HepG2 (cell line): Measurements from ENCODE around the gene TANGO2. TPM values are rescaled to one million over a fixed set of nuclear protein-coding genes. Genes with fewer than 3 reads are reported as not detected.

Experiments
- AGO2 ChIP-seq: fragments of 200-400 bp; formaldehyde crosslinking; optimal IDR thresholded peaks from 2 replicates; pipeline ENCODE3; 2017; ENCODE audit warnings: mild to moderate bottlenecking, low read depth, low read length, moderate library complexity
- ATF7 ChIP-seq, 2 experiments: fragments of 450-650 bp in 1 of 2; sonication (generic) in 1 of 2; formaldehyde crosslinking in 1 of 2; IDR thresholded peaks; 2 replicates each; pipeline versions ENCODE4 v1.4.0 to v1.6.1; 2016 to 2020; ENCODE audit warnings: antibody characterized with exemption in 1 of 2, mild to moderate bottlenecking in 1 of 2, missing genetic modification reagents in 1 of 2
- ATF7-NPFF ChIP-seq: sonication (generic); formaldehyde crosslinking; IDR thresholded peaks from 2 replicates; pipeline ENCODE4 v1.8.1; 2023; ENCODE audit warnings: mild to moderate bottlenecking, low read depth, missing genetic modification reagents, moderate library complexity
- EP300 ChIP-seq, 3 experiments: sonication (generic) in 1 of 3; formaldehyde crosslinking in 1 of 3; IDR thresholded peaks; 2 replicates each; pipeline versions ENCODE4 v1.5.1 to v1.6.1; 2011 to 2020; ENCODE audit warnings: low read depth in 2 of 3, low read length in 2 of 3, borderline replicate concordance in 1 of 3, improper control_type of control experiment in 1 of 3, mild to moderate bottlenecking in 1 of 3, missing genetic modification reagents in 1 of 3, moderate library complexity in 1 of 3
- FOXM1 ChIP-seq: sonication (generic); formaldehyde crosslinking; IDR thresholded peaks from 2 replicates; pipeline ENCODE4 v1.5.0; 2020; ENCODE audit warnings: missing genetic modification reagents
- GTF2F1 ChIP-seq: fragments of 150-350 bp; IDR thresholded peaks from 2 replicates; pipeline ENCODE4 v1.6.1; 2014; ENCODE audit warnings: low read length
- MBNL3 ChIP-seq: fragments of 250-450 bp; sonication (Bioruptor Pico); conservative IDR thresholded peaks from 2 replicates; pipeline ENCODE4 v1.8.0; 2022; ENCODE audit warnings: mild to moderate bottlenecking, inconsistent platforms
- MED8 ChIP-seq: sonication (generic); formaldehyde crosslinking; IDR thresholded peaks from 2 replicates; pipeline ENCODE4 v1.8.1; 2023; ENCODE audit warnings: mild to moderate bottlenecking, missing genetic modification reagents; ENCODE audit not compliant: insufficient replicate concordance
- SMC3 ChIP-seq: IDR thresholded peaks from 2 replicates; pipeline ENCODE4 v1.6.1; 2011; ENCODE audit warnings: low read length, improper control_type of control experiment
- SSRP1 ChIP-seq: IDR thresholded peaks from 2 replicates; pipeline ENCODE4 v1.6.1; 2016; ENCODE audit warnings: control low read depth
- STAG1 ChIP-seq: sonication (generic); formaldehyde crosslinking; IDR thresholded peaks from 2 replicates; pipeline ENCODE4 v1.4.0; 2020; ENCODE audit warnings: missing genetic modification reagents
- ZBTB1 ChIP-seq: sonication (generic); formaldehyde crosslinking; IDR thresholded peaks from 2 replicates; pipeline ENCODE4 v1.4.0; 2020; ENCODE audit warnings: missing genetic modification reagents, borderline replicate concordance
- ZBTB38 ChIP-seq: sonication (generic); formaldehyde crosslinking; IDR thresholded peaks from 2 replicates; pipeline ENCODE4 v1.5.1; 2020; ENCODE audit warnings: mild to moderate bottlenecking, missing genetic modification reagents
- ZBTB42 ChIP-seq: sonication (generic); formaldehyde crosslinking; IDR thresholded peaks from 2 replicates; pipeline ENCODE4 v1.5.0; 2020; ENCODE audit warnings: mild to moderate bottlenecking, missing genetic modification reagents
- ZNF207 ChIP-seq: fragments of 450-650 bp; IDR thresholded peaks from 2 replicates; pipeline ENCODE4 v1.6.1; 2016; ENCODE audit warnings: antibody characterized with exemption, borderline replicate concordance
- ZNF709 ChIP-seq: sonication (generic); formaldehyde crosslinking; IDR thresholded peaks from 2 replicates; pipeline ENCODE4 v1.5.0; 2020; ENCODE audit warnings: mild to moderate bottlenecking, missing genetic modification reagents
- ZNF777 ChIP-seq: sonication (generic); formaldehyde crosslinking; IDR thresholded peaks from 2 replicates; pipeline ENCODE4 v1.4.0; 2020; ENCODE audit warnings: missing genetic modification reagents
- ZNF883 ChIP-seq: sonication (generic); formaldehyde crosslinking; IDR thresholded peaks from 2 replicates; pipeline ENCODE4 v1.5.1; 2020; ENCODE audit warnings: mild to moderate bottlenecking, missing genetic modification reagents; ENCODE audit errors: not compliant biosample characterization
- polyA plus RNA-seq, 8 experiments: library from polyadenylated mRNA; depleted of rRNA in 3 of 8; stranded (reverse) in 7 of 8; unstranded in 1 of 8; fragments of >200 nt; fragmentation: Illumina TruSeq in 4 of 8; extraction: Trizol in 4 of 8; gene quantifications; 2 replicates each; pipeline versions ENCODE4 v1.2.1 to v1.2.3, GENCODE V29; 2011 to 2016; ENCODE audit warnings: low read depth in 4 of 8, missing spikeins in 1 of 8, mixed read lengths in 1 of 8; ENCODE audit not compliant: insufficient read depth in 1 of 8
- total RNA-seq, 5 experiments: library from RNA; depleted of rRNA; stranded (reverse); fragments of >200 nt; fragmentation: Illumina TruSeq; extraction: Trizol; gene quantifications; 2 replicates each; pipeline ENCODE4 v1.2.3, GENCODE V29; 2016; ENCODE audit warnings: low read depth in 1 of 5
- TF ChIP-seq, protein P1 (sequence below): sonication (generic); formaldehyde crosslinking; IDR thresholded peaks from 2 replicates; pipeline ENCODE4 v1.4.0; 2020; ENCODE audit warnings: mild to moderate bottlenecking, missing genetic modification reagents
- TF ChIP-seq, protein P2 (sequence below): sonication (generic); formaldehyde crosslinking; conservative IDR thresholded peaks from 2 replicates; pipeline ENCODE4 v1.8.0; 2022; ENCODE audit warnings: mild to moderate bottlenecking, moderate library complexity, missing genetic modification reagents
- TF ChIP-seq, protein P3 (sequence below): sonication (generic); formaldehyde crosslinking; IDR thresholded peaks from 2 replicates; pipeline ENCODE4 v1.8.1; 2022; ENCODE audit warnings: low read depth, mild to moderate bottlenecking, missing genetic modification reagents
- TF ChIP-seq, protein P4 (sequence below): sonication (generic); formaldehyde crosslinking; IDR thresholded peaks from 2 replicates; pipeline ENCODE4 v1.9.0; 2022; ENCODE audit warnings: missing genetic modification reagents, mild to moderate bottlenecking, borderline replicate concordance

Gene TANGO2
- total and polyA plus RNA-seq, 2 of the 13 experiments (the other 11 are each of a cell fraction or from before 2014, with no cell fraction given), result 12.9 to 14.8 TPM

DNA sequence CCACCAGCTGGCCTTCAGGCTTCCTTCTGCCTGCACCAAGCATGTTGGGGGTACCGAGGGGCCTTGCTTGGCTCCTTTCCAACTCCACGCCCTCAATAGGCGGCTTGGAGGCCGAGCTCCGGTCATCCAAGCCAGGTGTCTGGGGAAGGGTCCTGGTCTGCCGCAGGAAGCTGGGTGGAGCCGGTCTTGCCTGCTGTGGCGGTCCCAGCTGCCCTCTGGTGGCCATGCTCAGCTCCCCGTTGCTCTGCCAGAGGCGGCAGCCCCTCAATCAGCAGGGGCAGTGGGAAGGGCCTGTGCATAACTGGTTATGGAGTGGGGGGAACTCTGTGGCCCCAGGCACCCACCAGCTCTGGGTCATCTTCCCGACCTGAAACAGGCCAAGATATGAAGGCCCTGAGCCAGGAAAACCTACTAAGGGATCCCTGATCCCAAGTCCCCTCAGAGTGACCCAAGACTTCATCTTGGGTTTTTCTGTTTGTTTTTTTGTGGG lies 7.5 kb upstream of the TANGO2 start (continued):
- TF ChIP-seq, protein P1, sequence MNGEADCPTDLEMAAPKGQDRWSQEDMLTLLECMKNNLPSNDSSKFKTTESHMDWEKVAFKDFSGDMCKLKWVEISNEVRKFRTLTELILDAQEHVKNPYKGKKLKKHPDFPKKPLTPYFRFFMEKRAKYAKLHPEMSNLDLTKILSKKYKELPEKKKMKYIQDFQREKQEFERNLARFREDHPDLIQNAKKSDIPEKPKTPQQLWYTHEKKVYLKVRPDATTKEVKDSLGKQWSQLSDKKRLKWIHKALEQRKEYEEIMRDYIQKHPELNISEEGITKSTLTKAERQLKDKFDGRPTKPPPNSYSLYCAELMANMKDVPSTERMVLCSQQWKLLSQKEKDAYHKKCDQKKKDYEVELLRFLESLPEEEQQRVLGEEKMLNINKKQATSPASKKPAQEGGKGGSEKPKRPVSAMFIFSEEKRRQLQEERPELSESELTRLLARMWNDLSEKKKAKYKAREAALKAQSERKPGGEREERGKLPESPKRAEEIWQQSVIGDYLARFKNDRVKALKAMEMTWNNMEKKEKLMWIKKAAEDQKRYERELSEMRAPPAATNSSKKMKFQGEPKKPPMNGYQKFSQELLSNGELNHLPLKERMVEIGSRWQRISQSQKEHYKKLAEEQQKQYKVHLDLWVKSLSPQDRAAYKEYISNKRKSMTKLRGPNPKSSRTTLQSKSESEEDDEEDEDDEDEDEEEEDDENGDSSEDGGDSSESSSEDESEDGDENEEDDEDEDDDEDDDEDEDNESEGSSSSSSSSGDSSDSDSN (CRISPR knock-in tag), result peak; percentile 62
- peak; percentile 77 for TF ChIP-seq STAG1
- no peak for TF ChIP-seq ZNF207
- no peak for TF ChIP-seq ZBTB1 (CRISPR knock-in tag)
- TF ChIP-seq ZNF883 (CRISPR knock-in tag), result peak; percentile 63
- TF ChIP-seq ZBTB42 (CRISPR knock-in tag), result no peak
- TF ChIP-seq ATF7 (IDR thresholded peaks at IDR 0.05), result no peak
- TF ChIP-seq ATF7 (CRISPR knock-in tag; IDR thresholded peaks at IDR 0.05), result no peak
- TF ChIP-seq ZBTB38, result peak; percentile 93
- no peak for TF ChIP-seq ZNF777 (CRISPR knock-in tag)
- no peak for TF ChIP-seq EP300 (IDR thresholded peaks at IDR 0.05; ENCODE audit: low read depth in 2 of 2, low read length in 2 of 2)
- no peak for TF ChIP-seq EP300 (CRISPR knock-in tag; IDR thresholded peaks at IDR 0.05; ENCODE audit: borderline replicate concordance)
- no peak for TF ChIP-seq ZNF709 (CRISPR knock-in tag)
- TF ChIP-seq SMC3, result peak; percentile 62; the same call in 1 of the 2 replicates
- TF ChIP-seq, protein P2, sequence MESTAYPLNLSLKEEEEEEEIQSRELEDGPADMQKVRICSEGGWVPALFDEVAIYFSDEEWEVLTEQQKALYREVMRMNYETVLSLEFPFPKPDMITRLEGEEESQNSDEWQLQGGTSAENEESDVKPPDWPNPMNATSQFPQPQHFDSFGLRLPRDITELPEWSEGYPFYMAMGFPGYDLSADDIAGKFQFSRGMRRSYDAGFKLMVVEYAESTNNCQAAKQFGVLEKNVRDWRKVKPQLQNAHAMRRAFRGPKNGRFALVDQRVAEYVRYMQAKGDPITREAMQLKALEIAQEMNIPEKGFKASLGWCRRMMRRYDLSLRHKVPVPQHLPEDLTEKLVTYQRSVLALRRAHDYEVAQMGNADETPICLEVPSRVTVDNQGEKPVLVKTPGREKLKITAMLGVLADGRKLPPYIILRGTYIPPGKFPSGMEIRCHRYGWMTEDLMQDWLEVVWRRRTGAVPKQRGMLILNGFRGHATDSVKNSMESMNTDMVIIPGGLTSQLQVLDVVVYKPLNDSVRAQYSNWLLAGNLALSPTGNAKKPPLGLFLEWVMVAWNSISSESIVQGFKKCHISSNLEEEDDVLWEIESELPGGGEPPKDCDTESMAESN (CRISPR knock-in tag), result no peak
- no peak for TF ChIP-seq ATF7-NPFF (CRISPR knock-in tag)
- TF ChIP-seq FOXM1 (CRISPR knock-in tag), result no peak
- TF ChIP-seq MED8 (CRISPR knock-in tag), result no peak
- no peak for TF ChIP-seq MBNL3 (CRISPR knock-in tag)
- TF ChIP-seq GTF2F1, result no peak
- peak; percentile 45 for TF ChIP-seq AGO2
- TF ChIP-seq, protein P3, sequence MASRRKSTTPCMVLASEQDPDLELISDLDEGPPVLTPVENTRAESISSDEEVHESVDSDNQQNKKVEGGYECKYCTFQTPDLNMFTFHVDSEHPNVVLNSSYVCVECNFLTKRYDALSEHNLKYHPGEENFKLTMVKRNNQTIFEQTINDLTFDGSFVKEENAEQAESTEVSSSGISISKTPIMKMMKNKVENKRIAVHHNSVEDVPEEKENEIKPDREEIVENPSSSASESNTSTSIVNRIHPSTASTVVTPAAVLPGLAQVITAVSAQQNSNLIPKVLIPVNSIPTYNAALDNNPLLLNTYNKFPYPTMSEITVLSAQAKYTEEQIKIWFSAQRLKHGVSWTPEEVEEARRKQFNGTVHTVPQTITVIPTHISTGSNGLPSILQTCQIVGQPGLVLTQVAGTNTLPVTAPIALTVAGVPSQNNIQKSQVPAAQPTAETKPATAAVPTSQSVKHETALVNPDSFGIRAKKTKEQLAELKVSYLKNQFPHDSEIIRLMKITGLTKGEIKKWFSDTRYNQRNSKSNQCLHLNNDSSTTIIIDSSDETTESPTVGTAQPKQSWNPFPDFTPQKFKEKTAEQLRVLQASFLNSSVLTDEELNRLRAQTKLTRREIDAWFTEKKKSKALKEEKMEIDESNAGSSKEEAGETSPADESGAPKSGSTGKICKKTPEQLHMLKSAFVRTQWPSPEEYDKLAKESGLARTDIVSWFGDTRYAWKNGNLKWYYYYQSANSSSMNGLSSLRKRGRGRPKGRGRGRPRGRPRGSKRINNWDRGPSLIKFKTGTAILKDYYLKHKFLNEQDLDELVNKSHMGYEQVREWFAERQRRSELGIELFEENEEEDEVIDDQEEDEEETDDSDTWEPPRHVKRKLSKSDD (CRISPR knock-in tag), result no peak
- TF ChIP-seq, protein P4, sequence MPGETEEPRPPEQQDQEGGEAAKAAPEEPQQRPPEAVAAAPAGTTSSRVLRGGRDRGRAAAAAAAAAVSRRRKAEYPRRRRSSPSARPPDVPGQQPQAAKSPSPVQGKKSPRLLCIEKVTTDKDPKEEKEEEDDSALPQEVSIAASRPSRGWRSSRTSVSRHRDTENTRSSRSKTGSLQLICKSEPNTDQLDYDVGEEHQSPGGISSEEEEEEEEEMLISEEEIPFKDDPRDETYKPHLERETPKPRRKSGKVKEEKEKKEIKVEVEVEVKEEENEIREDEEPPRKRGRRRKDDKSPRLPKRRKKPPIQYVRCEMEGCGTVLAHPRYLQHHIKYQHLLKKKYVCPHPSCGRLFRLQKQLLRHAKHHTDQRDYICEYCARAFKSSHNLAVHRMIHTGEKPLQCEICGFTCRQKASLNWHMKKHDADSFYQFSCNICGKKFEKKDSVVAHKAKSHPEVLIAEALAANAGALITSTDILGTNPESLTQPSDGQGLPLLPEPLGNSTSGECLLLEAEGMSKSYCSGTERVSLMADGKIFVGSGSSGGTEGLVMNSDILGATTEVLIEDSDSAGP, result 0 out of 2 replicates have a peak, but pooled peaks have one; percentile 50
- TF ChIP-seq SSRP1 (CRISPR knock-in tag), result no peak
